HTR-8/SVneo (cell line): ENCODE results near the gene STAG1.
"Not testable (repeated sequence)": the region's sequence is repeated elsewhere in the genome, so short reads cannot be mapped to it uniquely, and the experiment has no call there.

Experiments
- DNase-seq: peaks from one replicate; pipeline ENCODE4 v3.0.0; 2011; ENCODE audit warnings: low spot score, mixed read lengths; ENCODE audit not compliant: insufficient read length
- FAIRE-seq: peaks from 2 replicates; lab custom pipeline; 2011; peaks lifted over from hg19 to GRCh38; lab: Jason Lieb, UNC

The STAG1 gene

DNA sequence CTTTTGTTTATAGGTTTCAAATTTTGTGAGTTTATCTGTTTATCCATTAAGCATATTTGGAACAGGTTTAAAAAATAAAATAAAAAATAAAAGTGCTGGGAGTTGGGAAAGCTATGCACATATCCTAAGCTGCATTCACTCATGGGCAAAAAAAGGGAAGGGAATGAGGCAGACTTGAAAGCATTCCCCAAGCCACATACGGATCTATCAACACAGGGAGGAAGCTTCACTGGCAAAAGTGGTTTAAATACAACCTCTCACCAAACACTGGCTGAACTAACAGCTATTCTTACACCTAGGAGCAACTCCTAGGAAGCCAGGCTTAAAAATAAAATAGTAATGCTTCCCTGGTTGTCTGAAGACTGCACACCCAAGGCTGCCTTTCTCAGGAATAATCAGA is 400.8 kb downstream of the STAG1 start:
- DNase-seq (no peak), FAIRE-seq (no peak)

GRCh38 chr3:136350557-136350956 is 401.6 kb downstream of the STAG1 start:
- DNase-seq (peak; percentile 17), FAIRE-seq (no peak)

- DNase-seq, result peak; percentile 61
Observed at GRCh38 chr3:136350132-136350531, 402.0 kb downstream of the STAG1 start.

DNA sequence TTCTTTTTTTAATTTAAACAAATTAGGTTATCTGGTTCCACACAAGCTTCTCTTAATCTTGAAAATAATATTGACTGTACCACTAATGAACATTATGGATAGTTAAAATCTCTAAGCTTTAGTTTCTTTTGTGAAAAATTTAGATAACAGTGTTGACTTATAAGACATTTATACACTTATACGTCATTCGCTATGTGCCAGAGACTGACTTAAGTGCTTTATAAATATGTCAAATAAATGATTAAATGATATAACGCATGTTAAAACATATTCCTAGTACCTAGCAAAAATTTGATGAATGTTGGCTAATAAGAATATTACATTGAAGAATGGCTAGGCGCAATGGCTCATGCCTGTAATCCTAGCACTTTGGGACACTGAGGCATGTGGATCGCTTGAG is 405.7 kb downstream of the STAG1 start:
- no peak for FAIRE-seq
- no peak for DNase-seq

More at GRCh38 chr3:136350132-136350531, 402.0 kb downstream of the STAG1 start:
- FAIRE-seq, result peak; percentile 68

GRCh38 chr3:136343873-136344555 is 408.2 kb downstream of the STAG1 start:
- FAIRE-seq (peak; percentile 85), DNase-seq (peak; percentile 70)

GRCh38 chr3:136343446-136343845 is 408.7 kb downstream of the STAG1 start:
- FAIRE-seq, result no peak
- DNase-seq, result no peak

- no peak for DNase-seq
- no peak for FAIRE-seq
Observed at GRCh38 chr3:136336329-136337100, 415.7 kb downstream of the STAG1 start.

DNA sequence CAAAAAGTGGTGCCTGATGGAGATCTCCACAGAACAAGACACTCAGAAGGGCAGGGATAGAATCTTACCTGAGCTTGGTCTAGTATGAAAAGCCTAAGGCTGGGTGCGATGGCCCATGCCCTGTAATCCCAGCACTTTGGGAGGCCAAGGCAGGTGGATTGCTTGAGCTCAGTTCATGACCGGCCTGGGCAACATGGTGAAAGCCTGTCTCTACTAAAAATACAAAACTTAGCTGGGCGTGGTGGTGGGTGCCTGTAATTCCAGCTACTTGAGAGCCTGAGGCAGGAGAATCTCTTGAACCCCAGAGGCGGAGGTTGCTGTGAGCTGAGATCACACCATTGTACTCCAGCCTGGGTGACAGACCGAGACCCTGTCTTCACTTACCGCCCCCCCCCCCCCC is 417.5 kb downstream of the STAG1 start:
- not testable (repeated sequence) for FAIRE-seq, DNase-seq

DNA sequence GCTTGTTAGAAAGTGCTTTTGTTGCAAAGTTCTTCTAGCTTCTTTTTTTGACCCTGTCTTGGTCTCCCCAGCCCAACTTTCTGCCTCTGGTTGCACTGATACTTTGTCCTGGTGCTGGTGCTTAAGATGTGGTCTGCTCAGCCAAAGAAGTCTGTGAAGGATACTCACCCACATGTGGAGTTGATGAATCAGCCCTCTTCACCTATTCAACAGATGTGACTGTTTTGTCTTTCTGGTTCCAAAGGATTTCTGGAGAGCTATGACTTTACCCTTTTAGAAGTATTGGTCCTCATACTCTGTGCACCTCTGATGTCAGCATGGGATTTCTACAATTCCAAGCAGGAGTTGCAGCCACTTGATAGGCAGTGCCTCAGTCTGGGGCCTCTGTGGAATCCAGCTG is 418.0 kb downstream of the STAG1 start:
- DNase-seq, result no peak
- no peak for FAIRE-seq

DNA sequence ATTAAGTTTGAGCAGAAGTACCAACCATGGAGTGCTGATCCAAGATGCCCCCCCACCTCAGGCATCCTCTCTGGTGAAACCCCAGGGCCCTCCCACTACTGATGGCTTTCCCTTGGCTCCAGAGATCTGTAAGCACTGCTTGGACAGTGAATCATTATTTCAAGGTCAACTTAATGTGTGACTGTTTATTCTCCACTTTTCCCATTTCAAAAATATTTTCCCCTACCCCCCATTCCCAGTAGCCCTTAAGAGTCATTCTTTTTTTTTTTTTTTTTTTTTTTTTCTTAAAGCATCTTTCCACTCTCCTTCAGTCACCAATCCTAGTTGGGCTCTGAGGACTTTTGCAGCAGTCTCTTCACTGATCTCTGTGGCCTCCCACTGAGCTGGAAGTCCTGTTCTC is 419.4 kb downstream of the STAG1 start:
- FAIRE-seq (no peak), DNase-seq (no peak)

GRCh38 chr3:136332302-136332701 is 419.9 kb downstream of the STAG1 start:
- no peak for DNase-seq
- no peak for FAIRE-seq

DNA sequence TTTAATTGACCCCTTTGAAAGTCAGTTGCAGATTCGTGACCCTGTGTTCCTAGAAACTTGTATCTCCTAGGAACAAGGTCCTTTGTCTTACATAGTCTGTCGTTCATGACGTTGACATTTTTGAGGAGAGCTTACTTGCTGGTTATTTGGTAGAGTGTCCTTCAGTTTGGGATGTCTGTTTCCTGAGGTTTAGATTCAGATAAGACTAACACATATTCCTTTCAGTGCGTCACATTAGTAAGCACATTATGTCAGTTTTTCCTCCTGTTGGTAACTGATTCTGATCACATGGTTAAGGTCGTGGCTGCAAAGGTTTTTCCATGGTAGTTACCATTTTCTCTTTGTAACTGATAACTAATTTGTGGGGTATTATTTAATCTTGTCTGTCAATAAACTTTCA is 421.3 kb downstream of the STAG1 start:
- no peak for DNase-seq
- no peak for FAIRE-seq

- DNase-seq, result no peak
- peak; percentile 33 for FAIRE-seq
Observed at GRCh38 chr3:136329593-136329992, 422.6 kb downstream of the STAG1 start.

DNA sequence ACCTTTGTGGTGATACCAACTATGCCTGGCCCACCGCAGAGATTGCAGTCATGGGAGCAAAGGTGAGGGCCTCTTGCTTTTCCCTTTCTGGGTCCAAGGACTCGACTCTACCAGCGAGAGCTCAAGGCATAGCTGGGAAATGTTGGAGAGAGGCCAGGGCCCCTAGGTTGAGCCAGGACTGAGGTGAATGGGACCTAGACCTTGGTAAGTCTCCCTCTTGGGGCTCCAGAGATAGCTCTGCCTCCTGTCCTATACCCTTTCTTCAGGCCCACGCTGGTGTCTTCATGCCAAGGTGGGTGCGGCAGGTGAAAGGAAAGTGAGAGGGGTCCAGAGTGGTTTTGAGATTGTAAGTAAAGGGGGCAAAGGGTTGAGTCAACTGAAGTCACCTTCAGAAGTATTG is 424.5 kb downstream of the STAG1 start:
- no peak for FAIRE-seq
- no peak for DNase-seq

DNA sequence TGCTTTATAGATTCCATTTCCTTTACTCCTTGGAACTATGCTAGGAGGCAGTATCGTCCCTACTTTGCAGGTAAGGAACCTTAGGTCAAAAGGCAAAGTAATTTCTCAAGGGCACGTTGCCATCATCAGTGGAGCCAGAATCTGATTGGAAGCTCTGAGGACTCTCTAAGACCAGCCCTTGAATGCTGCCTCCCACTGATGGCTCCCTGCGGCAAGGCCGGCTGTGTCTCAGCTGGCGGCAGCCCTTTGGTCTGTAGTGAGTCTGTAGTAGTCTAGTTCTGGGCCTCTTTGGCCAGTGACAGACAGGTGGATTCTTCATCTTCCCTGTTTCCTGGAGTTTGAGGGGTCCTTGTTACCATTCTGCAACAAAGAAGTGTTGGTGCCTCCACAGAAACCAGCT is 425.9 kb downstream of the STAG1 start:
- DNase-seq (no peak), FAIRE-seq (no peak)

DNA sequence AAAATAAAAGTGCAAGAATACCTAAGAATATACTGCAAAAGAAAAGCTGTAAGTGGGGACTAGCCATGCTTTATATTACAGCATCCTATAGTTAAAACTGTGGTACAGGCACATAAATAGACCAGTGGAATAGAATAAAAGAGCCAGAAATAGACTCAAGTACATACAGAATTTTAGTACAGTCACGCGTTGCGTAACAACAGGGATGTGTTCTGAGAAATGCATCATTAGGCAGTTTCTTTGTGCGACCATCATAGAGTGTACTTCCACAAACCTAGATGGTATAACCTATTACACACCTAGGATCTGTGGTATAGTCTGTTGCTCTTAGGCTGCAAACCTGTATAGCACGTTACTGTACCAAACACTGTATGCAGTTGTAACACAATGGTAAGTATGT is 440.2 kb downstream of the STAG1 start:
- DNase-seq (no peak), FAIRE-seq (no peak)

- no peak for FAIRE-seq
- no peak for DNase-seq
Observed at GRCh38 chr3:136311261-136311660, 440.9 kb downstream of the STAG1 start.

GRCh38 chr3:136305879-136306278 is 446.3 kb downstream of the STAG1 start:
- DNase-seq (peak; percentile 54), FAIRE-seq (peak; percentile 9)

DNA sequence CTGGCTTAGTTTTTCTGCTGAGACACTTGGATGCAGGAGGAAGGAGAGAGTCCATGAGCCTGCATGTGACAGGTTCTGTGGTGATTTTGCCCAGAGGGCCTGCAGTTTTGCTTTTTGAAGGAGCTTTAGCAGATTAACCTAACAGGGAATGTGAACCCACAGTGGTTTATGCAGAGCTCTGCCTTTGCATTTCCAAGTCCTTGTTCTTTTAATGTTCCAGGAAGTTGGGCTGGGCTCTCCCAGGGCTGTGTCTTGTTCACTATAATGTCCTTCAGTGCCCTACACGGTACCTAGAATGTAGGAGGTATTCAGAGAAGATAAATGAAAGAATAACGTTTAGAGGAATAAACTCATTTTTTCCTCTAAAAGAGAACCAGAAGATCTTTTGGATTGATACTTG is 451.7 kb downstream of the STAG1 start:
- no peak for FAIRE-seq
- no peak for DNase-seq

- FAIRE-seq, result no peak
- no peak for DNase-seq
Observed at GRCh38 chr3:136297826-136298225, 454.4 kb downstream of the STAG1 start.

- FAIRE-seq (no peak), DNase-seq (no peak)
Observed at GRCh38 chr3:136296960-136297359, 455.2 kb downstream of the STAG1 start.

DNA sequence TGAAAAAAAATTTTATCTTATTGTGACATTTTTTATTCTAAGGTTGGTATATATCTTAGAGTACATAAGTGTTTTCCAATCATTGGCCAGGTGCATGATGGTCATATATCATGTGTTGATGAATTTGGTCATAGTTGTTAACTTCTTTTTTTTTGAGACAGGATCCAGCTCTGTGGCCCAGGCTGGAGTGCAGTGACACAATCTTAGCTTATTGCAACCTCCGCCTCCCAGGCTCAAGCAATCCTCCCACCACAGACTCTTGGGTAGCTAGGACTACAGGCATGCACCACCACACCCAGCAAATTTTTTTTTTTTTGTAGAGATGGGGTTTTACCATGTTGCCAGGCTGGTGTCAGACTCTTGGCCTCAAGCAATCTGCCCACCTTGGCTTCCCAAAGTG is 458.0 kb downstream of the STAG1 start:
- no peak for FAIRE-seq
- DNase-seq, result no peak
